Lower leg skin (tissue), 3 donors: ENCODE results near the gene RNU11.

Experiments used
- POLR2A ChIP-seq, 2 donors: fragments of 450-650 bp; IDR thresholded peaks; one replicate each; pipeline ENCODE4 v1.6.1; 2016 to 2017; ENCODE audit warnings: antibody characterized with exemption in 2 of 2, mild to moderate bottlenecking in 1 of 2, moderate library complexity in 1 of 2
- TF ChIP-seq, protein P1 (sequence below), 3 donors: fragments of 450-650 bp; IDR thresholded peaks; one replicate each; pipeline ENCODE4 v1.5.1; 2016; ENCODE audit warnings: antibody characterized with exemption in 3 of 3, mild to moderate bottlenecking in 3 of 3, moderate library complexity in 2 of 3

DNA sequence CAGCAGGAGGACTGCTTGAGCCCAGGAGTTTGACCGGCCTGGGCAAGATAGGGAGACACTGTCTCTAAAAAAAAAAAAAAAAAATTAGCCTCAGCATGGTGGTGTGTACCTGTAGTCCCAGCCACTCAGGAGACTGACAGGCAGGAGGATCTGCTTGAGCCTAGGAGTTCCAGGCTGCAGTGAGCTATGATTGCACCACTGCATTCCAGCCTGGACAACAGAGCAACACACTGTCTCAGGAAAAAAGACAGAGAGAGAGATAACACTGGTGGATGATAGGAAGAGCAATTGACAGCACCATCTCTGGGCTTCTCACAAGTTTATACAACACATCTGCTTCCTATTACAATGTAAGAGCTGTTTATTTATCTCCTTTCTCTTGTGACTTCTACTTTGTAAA, 2.4 kb upstream of the RNU11 start:
- TF ChIP-seq, protein P1, sequence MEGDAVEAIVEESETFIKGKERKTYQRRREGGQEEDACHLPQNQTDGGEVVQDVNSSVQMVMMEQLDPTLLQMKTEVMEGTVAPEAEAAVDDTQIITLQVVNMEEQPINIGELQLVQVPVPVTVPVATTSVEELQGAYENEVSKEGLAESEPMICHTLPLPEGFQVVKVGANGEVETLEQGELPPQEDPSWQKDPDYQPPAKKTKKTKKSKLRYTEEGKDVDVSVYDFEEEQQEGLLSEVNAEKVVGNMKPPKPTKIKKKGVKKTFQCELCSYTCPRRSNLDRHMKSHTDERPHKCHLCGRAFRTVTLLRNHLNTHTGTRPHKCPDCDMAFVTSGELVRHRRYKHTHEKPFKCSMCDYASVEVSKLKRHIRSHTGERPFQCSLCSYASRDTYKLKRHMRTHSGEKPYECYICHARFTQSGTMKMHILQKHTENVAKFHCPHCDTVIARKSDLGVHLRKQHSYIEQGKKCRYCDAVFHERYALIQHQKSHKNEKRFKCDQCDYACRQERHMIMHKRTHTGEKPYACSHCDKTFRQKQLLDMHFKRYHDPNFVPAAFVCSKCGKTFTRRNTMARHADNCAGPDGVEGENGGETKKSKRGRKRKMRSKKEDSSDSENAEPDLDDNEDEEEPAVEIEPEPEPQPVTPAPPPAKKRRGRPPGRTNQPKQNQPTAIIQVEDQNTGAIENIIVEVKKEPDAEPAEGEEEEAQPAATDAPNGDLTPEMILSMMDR (IDR thresholded peaks at IDR 0.05), result no peak
- no peak for TF ChIP-seq POLR2A (IDR thresholded peaks at IDR 0.05)
